MM.1S (cell line): ENCODE measurements around the gene TAS1R1.

Experiments
- EZH2phosphoT487 ChIP-seq: fragments of 300-600 bp; sonication (generic); IDR thresholded peaks from 2 replicates; pipeline ENCODE4 v1.6.1; 2018; ENCODE audit warnings: antibody characterized with exemption, low read length
- TF ChIP-seq, protein P1 (sequence below): fragments of 300-600 bp; sonication (generic); IDR thresholded peaks from 2 replicates; pipeline ENCODE4 v1.5.1; 2016; ENCODE audit warnings: antibody characterized with exemption, low read length, mixed read lengths

DNA sequence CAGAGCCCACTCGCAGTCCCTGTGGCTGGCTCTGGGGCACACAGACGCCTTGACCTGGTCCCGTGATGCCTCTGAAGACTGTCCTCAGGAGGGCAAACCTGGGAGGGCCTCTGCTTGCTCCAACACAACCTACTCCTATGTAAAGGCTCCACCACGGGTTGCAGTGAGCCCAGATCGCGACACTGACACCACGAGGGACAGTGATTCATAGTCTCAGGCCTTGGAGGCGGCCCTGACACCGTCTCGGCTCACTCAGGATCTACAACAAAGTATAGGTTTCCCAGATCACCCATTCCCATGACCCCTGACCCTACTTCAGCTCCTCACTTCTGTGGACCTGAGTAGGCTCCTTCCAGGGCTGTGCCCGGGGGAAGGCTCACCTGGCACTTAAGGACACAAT, 28.8 kb upstream of the TAS1R1 start:
- TF ChIP-seq, protein P1, sequence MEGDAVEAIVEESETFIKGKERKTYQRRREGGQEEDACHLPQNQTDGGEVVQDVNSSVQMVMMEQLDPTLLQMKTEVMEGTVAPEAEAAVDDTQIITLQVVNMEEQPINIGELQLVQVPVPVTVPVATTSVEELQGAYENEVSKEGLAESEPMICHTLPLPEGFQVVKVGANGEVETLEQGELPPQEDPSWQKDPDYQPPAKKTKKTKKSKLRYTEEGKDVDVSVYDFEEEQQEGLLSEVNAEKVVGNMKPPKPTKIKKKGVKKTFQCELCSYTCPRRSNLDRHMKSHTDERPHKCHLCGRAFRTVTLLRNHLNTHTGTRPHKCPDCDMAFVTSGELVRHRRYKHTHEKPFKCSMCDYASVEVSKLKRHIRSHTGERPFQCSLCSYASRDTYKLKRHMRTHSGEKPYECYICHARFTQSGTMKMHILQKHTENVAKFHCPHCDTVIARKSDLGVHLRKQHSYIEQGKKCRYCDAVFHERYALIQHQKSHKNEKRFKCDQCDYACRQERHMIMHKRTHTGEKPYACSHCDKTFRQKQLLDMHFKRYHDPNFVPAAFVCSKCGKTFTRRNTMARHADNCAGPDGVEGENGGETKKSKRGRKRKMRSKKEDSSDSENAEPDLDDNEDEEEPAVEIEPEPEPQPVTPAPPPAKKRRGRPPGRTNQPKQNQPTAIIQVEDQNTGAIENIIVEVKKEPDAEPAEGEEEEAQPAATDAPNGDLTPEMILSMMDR = no peak
- TF ChIP-seq EZH2phosphoT487 = no peak
